Duodenal mucosa (tissue), 2 donors: ENCODE measurements around the gene FUT6.
A peak's percentile ranks its signal among the peaks of the same experiment; 100 is the strongest.
"Not testable (repeated sequence)": the region's sequence is repeated elsewhere in the genome, so short reads cannot be mapped to it uniquely, and the experiment has no call there.

ENCODE experiments used
- H3K27ac ChIP-seq: one replicate; pipeline ENCODE4 v1.7.0; 2013; ENCODE audit warnings: low read depth, low read length
- H3K27me3 ChIP-seq, 2 donors: one replicate each; pipeline ENCODE4 v1.7.0; 2013; ENCODE audit warnings: low read length in 2 of 2, control low read depth in 1 of 2; ENCODE audit not compliant: insufficient read depth in 2 of 2, control insufficient read depth in 1 of 2
- H3K36me3 ChIP-seq, 2 donors: one replicate each; pipeline ENCODE4 v1.7.0; 2013; ENCODE audit warnings: low read length in 2 of 2, control low read depth in 1 of 2; ENCODE audit not compliant: insufficient read depth in 2 of 2, control insufficient read depth in 1 of 2
- H3K4me1 ChIP-seq, 2 donors: one replicate each; pipeline ENCODE4 v1.7.0; 2013; ENCODE audit warnings: low read length in 2 of 2, control low read depth in 1 of 2; ENCODE audit not compliant: insufficient read depth in 2 of 2, control insufficient read depth in 1 of 2
- H3K4me3 ChIP-seq, 2 donors: one replicate each; pipeline ENCODE4 v1.7.0; 2013; ENCODE audit warnings: low read length in 2 of 2, low read depth in 1 of 2
- H3K9ac ChIP-seq, 2 donors: one replicate each; pipeline ENCODE4 v1.7.0; 2013; ENCODE audit warnings: low read length in 2 of 2, low read depth in 1 of 2
- H3K9me3 ChIP-seq, 2 donors: one replicate each; pipeline ENCODE4 v1.7.0; 2013; ENCODE audit warnings: low read length in 2 of 2, control low read depth in 1 of 2; ENCODE audit not compliant: control insufficient read depth in 1 of 2

Gene FUT6

GRCh38 chr19:5855151-5855550 is 15.6 kb upstream of the FUT6 start:
- not testable (repeated sequence) for H3K36me3 ChIP-seq, H3K4me1 ChIP-seq, H3K27ac ChIP-seq, H3K9ac ChIP-seq, H3K4me3 ChIP-seq, H3K9me3 ChIP-seq, H3K27me3 ChIP-seq

DNA sequence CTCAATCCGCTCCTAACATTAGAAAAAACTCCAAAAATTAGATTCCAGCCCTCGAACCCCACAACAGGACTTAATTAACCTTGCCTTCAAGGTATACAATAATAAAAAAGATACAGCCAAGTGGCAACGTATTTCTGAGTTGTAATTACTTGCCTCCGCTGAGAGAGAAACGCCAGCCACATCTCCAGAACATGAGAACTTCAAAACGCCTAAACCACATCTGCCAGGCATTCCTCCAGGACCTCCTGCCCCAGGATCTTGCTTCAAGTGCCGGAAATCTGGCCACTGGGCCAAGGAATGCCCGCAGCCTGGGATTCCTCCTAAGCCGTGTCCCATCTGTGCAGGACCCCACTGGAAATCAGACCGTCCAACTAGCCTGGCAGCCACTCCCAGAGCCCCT is 14.6 kb upstream of the FUT6 start:
- not testable (repeated sequence) for H3K9me3 ChIP-seq, H3K27ac ChIP-seq, H3K4me3 ChIP-seq, H3K36me3 ChIP-seq, H3K27me3 ChIP-seq, H3K4me1 ChIP-seq, H3K9ac ChIP-seq

DNA sequence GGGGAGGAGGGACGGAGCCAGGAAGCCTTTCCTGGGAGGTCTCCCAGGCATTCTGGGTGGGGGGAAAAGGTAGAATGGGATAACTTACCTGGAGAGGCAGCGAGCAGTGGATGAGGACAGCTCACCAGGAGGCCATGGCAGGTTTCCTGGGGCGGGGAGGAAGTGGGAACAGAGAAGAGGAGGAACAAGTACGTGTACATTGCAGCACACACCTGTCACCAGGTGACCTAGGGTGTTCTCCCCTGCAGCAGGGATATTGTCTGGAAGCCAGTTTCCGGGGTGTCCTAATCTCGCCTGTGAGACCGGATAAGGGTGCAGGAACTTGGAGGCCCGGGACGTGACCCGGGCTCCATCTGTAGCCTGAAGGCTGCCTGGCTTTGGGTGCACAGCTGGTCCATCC is 11.8 kb upstream of the FUT6 start, which contains the start of gene FUT3:
Gene FUT3, minus strand, starts transcription at position 148 of the 400 bp plus-strand sequence.
- Histone ChIP-seq H3K4me3 (peak within 1 kb of the TSS; percentile 73 to 84), H3K36me3 (no peaks in the 10 kb centered on the region), H3K4me1 (peaks cover 0 to 8% of the 10 kb centered on the region in 2 donors), H3K9ac (peak within 1 kb of the TSS; percentile 79 to 94), H3K27ac (peak within 1 kb of the TSS; percentile 92), H3K27me3 (no peaks in the 10 kb centered on the region), H3K9me3 (no peaks in the 10 kb centered on the region)

- Histone ChIP-seq H3K9me3 (no peaks in the 10 kb centered on the region), H3K27ac (peak overlapping the region; percentile 92), H3K4me3 (peak overlapping the region; percentile 73 to 84), H3K27me3 (no peaks in the 10 kb centered on the region), H3K4me1 (peaks cover 0 to 8% of the 10 kb centered on the region in 2 donors), H3K36me3 (no peaks in the 10 kb centered on the region), H3K9ac (peak overlapping the region; percentile 79 to 94)
Observed at GRCh38 chr19:5850743-5851293, 11.3 kb upstream of the FUT6 start.

DNA sequence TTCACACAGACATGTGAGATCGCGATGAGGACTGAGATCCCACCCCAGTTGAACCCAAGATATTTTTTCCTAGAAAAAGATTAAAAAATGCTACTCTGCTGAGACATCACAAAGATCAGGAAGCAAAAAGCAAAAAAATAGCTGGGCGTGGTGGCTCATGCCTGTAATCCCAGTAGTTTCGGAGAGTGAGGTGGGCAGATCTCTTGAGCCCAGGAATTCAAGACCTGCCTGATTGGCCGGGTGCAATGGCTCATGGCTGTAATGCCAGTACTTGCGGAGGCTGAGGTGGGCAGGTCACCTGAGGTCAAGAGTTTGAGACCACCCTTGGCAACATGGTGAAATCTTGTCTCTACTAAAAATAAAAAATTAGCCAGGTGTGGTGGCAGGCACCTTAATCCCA is 10.7 kb upstream of the FUT6 start:
- H3K9ac ChIP-seq = peak overlapping the region; percentile 79 to 94
- H3K27ac ChIP-seq = peak overlapping the region; percentile 77
- peak overlapping the region; percentile 69 to 73 for H3K4me3 ChIP-seq
- H3K36me3 ChIP-seq = no peaks in the 10 kb centered on the region
- no peaks in the 10 kb centered on the region for H3K9me3 ChIP-seq
- peaks cover 0 to 8% of the 10 kb centered on the region in 2 donors for H3K4me1 ChIP-seq
- no peaks in the 10 kb centered on the region for H3K27me3 ChIP-seq

DNA sequence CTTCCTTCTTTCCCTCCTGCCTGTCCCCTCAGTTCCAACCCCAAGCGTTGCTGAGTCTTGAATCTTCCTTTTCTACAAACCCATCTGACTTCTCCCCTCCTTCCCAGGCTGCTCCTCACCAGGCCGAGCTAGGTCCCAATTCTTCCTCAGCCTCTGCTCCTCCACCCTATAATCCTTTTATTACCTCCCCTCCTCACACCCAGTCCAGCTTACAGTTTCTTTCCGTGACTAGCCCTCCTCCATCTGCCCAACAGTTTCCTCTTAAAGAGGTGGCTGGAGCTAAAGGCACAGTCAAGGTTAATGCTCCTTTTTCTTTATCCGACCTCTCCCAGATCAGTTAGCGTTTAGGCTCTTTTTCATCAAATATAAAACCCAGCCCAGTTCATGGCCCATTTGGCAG is 9.1 kb upstream of the FUT6 start:
- not testable (repeated sequence) for H3K4me1 ChIP-seq, H3K36me3 ChIP-seq, H3K9me3 ChIP-seq, H3K27me3 ChIP-seq
- H3K4me3 ChIP-seq = peak overlapping the region; percentile 58 to 61
- H3K27ac ChIP-seq = peak overlapping the region; percentile 86
- peak overlapping the region; percentile 79 to 94 for H3K9ac ChIP-seq

DNA sequence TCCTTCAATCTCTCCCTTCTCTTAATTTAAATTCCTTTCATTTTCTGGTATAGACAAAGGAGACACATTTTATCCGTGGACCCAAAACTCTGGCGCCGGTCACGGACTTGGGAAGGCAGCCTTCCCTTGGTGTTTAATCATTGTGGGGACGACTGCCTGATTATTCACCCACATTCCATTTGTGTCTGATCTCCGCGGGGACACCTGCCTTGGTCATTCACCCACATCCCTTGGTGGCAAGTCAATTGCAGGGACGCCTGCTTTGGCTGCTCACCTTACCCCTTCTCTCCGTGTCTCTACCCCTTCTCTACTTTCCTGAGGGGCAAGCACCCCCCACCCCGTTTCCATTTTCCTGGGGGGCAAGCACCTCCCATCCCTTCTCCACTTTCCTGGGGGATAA is 8.3 kb upstream of the FUT6 start:
- Histone ChIP-seq H3K27ac (peak overlapping the region; percentile 86), H3K4me3 (peak overlapping the region; percentile 58 to 61), H3K9ac (peak overlapping the region; percentile 79 to 94)
- H3K9me3 ChIP-seq, H3K4me1 ChIP-seq, H3K27me3 ChIP-seq, H3K36me3 ChIP-seq: not testable (repeated sequence)

- Histone ChIP-seq H3K4me3 (no peak overlapping the region), H3K36me3 (peaks cover 0 to 9% of the 10 kb centered on the region in 2 donors), H3K4me1 (peaks cover 6 to 10% of the 10 kb centered on the region in 2 donors), H3K27ac (no peak overlapping the region), H3K27me3 (no peaks in the 10 kb centered on the region), H3K9me3 (no peaks in the 10 kb centered on the region), H3K9ac (no peak overlapping the region)
Observed at GRCh38 chr19:5844456-5845433, 5.2 kb upstream of the FUT6 start.

DNA sequence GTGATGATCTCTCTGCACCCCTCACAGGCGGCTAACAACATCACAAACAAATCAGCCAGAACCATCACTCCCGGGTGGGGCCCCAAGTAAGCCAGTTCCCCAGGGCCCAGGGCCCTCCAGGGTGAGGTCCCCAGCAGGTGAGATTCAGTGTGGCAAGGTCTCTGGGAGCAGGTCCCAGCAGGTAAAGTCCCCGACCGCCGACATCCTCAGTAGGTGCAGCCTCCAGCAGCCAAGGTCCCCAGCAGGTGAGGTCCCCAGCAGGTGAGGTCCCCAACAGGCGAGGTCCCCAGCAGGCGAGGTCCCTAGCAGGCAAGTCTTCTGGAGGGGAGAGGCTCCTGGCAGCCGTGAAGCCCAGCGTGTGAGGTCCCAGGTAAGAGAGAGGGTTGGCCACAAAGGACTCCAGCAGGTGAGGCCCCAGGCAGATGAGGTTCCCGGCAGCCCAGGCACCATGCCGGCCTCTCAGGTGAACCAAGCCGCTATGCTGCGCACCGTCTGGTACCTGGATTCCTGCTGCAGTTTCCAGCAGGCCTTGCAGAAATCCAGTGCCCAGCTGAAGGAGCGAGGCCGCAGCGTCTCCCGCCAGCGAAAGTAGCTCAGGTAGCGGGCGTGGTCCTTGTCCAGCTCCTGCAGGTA is 3.9 kb upstream of the FUT6 start:
- no peak overlapping the region for H3K4me3 ChIP-seq
- H3K27me3 ChIP-seq = no peaks in the 10 kb centered on the region
- peaks cover 18 to 21% of the 10 kb centered on the region in 2 donors for H3K4me1 ChIP-seq
- no peak overlapping the region for H3K9ac ChIP-seq
- H3K27ac ChIP-seq = no peak overlapping the region
- no peaks in the 10 kb centered on the region for H3K9me3 ChIP-seq
- H3K36me3 ChIP-seq = peaks cover 0 to 9% of the 10 kb centered on the region in 2 donors

- H3K9me3 ChIP-seq, H3K36me3 ChIP-seq, H3K4me3 ChIP-seq, H3K27me3 ChIP-seq: not testable (repeated sequence)
- Histone ChIP-seq H3K9ac (peak overlapping the region in 1 of 2 donors; percentile 26), H3K27ac (peak overlapping the region; percentile 61), H3K4me1 (peaks cover 18 to 21% of the 10 kb centered on the region in 2 donors)
Observed at GRCh38 chr19:5841735-5842111, 2.2 kb upstream of the FUT6 start.
